Measurements from ENCODE around the gene EIF2D.
"Not testable (repeated sequence)": the region's sequence is repeated elsewhere in the genome, so short reads cannot be mapped to it uniquely, and the experiment has no call there.

EIF2D gene

DNA sequence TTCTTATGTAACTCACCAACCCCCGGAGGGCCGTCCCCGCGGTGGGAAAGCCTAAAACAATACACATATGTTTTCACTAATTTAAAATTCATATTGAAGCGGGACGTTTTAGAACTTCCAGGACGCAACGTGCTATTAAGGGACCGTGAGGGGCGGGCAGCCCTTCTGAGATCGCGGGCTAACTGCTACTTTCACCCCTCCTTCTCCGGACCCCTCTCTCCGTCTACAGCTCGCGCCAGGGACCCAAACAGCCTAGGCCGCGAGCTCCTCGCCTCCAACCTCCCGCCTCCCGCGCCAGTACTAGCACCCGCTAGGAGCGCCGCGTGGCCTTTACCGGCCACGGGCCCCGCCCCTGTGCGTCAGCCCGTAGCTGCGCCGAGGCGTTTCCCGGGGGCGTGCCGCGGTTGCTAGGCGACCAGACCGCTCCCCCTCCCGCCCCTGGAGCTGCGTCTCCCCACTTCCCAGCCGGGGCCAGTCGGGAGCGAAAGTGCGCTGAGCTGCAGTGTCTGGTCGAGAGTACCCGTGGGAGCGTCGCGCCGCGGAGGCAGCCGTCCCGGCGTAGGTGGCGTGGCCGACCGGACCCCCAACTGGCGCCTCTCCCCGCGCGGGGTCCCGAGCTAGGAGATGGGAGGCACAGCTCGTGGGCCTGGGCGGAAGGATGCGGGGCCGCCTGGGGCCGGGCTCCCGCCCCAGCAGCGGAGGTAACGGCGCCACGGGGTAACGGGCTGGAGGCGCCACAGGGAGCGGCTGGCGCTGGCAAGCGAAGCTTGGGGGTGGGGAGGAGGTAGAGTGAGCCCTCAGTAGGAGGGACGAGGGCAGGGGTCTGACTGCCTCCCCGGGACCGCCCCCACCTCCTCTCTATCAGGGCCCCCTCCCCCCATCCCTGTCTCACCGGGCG lies 23.1 kb upstream of the EIF2D start, which contains the start of gene DYRK3:
DYRK3 (plus strand) TSS at position 457 of the 898 bp plus-strand sequence; CDS start at position 625, 168 bp downstream.
- DNase-seq, result peak; percentile 92 to 93

DNA sequence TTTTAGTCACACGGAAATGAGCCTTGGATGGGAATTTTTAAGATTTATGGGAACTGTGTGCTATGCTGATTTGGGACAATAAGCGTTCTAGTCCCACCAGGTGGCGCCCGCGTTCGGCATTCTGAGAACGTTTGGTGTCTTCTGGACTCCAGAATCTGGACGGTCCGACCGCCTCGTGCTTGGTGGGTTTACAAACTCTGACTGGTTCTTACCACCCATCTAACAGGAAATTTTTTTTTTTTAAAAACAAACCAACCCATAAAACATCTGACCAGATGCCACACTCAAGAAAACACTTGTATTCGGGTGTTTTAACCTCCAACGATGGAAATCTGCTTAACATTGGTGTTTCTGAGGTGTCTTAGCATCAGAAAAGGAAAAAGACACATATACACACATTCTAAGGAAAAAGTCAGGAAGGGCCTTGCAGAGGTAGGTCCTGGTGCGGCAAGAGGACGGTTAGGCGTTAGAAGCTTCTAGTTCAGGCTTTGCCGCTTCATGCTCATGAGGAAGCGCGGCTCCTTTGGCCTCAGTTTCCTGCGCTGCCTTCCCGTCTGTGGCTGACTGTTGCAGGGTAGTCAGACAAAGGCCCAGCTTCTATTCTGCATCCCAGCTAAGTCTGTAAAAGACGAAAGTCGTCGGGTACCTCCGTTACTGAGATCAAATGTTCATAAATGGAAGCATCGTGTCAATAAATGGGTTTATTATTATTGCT lies 22.3 kb upstream of the EIF2D start:
- peak; percentile 95 to 99 for DNase-seq

DNA sequence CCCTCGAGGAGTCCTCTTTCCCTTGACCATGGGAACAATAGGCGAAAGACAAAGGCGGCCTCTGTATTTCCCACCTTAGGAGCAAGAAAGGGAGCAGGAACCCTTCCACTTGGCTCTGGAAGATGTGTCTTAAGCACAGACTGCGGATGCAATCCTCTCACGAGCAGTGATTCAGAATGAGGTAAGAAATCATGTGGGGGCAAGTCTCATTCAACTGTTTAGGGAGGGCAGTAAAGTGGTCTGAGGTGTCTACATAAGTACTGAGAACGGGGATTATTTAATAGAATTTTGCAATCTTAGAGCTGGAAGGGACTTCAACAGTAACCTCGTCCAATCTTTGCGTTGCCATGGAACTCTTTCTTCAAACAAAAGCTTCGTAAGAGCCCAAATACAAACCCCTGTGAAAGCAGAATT lies 21.4 kb upstream of the EIF2D start:
- peak; percentile 48 to 81 for DNase-seq

DNA sequence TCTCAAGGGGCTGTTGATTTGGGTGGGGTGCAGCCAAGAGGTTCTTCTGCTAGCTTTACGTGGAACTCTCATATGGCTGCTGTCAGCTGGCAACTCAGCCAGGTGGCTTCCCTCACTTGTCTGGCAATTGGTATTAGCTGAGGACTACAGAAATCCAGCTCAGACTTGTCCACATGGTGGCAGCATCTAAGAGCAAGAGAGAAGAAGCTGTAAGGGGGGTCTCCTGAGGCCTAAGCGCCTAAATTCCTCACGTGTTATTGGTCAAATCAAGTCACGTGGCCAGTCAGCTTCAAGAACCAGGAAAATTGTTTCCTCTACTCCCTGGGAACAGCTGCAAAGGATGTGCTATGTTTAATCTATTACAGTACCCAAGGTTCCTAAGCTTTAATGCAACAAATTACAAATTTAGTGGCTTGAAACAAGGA lies 18.8 kb upstream of the EIF2D start:
- DNase-seq, result peak; percentile 47 to 50

DNA sequence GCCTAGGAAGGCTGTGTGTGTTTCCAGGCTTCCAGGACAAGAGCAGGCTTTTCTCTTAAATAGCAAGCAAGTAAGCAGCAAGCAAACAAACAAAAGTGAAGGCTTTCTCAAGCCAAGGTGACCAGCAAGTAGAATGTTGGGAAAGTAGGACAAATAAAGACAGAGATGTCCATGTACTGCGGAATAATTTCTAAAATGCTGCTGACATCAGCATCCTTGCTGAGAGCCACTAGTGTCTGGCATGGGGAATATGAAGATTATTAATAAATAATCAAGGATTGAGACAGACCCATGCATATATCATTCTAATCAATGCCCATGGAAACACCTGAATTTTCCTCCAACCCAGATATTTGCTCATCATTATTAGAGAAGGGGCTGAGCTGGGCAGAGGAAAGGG lies 16.7 kb upstream of the EIF2D start:
- DNase-seq, result no peak

DNA sequence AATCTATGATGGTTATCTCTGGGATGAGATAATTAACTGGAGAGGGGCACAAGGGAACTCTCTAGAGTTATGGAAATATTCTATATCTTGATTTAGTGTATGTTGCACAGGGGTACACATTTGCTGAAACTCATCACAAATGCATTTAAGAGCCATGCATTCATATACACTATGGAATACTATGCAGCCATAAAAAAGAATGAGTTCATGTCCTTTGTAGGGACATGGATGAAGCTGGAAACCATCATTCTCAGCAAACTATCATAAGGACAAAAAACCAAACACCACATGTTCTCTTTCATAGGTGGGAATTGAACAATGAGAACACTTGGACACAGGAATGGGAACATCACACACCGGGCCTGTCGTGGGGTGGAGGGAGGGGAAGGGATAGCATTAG lies 14.1 kb upstream of the EIF2D start:
- DNase-seq, result not testable (repeated sequence)

DNA sequence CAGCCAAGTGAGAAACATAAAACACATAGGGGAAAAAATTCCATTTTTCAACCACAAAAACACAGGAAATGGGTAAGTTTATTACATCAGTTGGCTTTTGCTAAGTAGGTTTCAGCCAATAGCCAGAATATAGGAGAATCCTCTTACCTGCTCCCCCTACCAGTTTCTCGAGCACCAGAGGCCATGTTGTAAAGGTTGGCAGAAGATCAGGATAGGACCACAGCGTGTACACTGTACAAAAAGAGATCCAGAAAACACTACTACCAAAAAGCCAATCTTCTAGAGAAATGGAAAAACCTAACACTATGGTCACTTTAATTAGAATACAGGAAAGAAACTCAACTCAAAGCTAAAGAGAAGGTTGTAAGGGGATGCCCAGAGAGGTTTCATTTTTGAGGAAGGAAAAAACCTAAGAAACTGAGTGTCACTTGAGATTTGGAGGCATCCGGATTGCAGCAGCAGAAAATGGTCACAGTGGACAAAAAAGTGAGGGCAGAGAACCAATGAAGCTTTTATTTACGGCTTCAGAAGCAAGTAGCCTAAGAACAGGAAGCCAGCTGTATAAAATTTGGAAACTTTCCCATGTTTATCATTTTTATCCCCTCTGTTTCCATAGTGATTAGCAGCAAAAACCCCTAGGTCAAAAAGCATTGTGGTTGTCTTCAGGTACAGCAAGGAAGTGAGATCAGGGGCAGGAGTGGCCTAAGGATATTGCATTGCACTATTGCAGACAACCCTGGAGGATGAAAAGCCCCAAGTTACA lies 2.9 kb downstream of the EIF2D start:
- DNase-seq, result no peak

DNA sequence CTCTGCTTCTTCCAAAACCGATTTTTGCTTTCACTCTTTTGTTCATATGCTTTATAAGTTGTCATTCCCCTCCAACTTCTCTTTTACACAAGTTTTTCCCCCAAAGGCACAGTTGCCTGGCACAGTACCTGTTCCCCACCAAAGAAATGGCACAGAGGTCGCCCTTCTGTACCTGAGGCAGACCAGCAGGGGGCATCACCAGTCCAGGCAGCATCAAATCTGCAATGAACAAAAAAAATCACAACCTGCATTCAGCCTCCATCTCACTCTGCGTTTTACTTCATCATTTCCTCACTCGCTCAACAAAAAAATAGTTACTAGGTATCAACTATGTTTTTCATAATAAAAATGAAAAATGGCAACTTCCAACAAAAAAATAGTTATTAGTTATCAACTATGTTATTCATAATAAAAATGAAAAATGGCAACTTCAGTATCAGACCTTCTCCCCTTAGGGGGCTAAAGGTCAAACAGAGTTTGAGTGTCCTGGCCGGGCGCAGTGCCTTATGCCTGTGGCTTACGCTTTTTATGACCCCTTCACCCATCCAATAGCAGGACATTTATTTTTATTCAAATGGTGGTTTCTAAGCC lies 4.1 kb downstream of the EIF2D start:
- DNase-seq, result peak in 1 of 2 donors; percentile 39

DNA sequence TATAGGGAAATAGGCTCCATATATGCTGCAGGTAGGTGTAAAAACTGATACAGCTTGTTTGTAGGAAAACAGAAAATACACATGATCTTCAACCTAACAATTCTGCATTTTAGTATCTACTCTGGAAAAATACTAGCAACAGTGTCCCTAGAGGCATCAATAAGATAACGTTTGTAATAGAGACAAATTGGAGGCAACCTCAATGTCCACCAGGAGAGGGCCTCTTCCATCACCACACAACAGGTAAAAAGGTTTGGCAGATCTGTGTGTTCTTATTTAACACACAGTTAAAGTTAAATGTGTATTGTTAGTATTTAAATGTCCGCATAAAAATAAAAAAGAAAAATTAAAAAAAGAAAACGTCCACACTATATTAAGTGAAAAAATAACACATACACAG lies 5.4 kb downstream of the EIF2D start:
- no peak for DNase-seq

DNA sequence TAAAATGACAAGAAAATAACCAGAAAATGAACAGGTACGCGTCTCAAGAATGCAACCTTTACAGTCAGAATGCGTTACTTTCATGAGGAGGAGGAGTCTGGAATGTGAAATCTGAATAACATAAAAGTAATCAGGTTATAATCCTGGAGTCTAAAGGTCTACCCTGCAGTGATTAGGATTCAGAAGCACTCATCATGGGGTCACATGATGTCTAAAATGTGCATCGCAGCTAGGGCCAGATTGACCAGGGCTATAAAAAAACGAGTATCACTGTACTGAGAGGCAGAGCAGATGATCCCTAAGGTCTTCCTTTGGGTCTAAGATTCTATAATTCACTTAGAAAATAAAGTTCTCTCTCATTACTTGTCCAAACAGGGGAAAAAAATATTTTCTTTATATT lies 7.4 kb downstream of the EIF2D start:
- no peak for DNase-seq

DNA sequence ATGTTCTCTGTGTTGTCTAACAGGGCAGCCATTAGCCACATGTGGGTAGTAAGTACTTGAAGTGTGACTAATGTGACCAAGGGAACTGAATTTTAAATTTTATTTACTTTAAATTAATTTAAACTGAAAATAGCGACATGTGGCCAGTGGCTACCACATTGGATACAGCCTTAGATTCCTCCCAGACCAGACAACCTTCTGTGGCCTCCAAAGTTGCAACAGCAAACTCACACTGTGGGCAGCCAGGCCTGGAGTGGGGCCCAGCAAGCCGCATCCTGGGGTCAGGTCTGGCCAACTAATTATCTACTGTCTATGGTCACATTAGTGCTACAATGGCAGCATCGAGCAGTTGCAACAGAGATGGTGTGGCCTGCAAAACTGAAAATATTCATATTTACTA lies 11.7 kb downstream of the EIF2D start:
- no peak for DNase-seq

DNA sequence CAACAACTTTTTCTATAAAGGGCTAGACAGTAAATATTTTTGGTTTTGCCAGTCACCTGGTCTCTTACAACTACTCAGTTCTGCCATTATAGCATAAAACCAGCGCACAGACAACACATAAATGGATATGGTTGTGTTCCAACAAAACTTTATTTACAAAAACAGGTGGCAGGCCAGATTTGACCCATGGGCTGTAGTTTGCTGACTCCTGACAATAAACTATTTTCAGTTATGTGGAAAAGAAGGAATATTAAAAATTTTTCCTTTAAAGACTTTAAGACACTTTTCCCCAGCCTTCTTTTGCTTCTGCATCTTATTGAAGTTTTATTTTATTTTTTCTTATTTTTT lies 16.0 kb downstream of the EIF2D start:
- DNase-seq, result no peak

DNA sequence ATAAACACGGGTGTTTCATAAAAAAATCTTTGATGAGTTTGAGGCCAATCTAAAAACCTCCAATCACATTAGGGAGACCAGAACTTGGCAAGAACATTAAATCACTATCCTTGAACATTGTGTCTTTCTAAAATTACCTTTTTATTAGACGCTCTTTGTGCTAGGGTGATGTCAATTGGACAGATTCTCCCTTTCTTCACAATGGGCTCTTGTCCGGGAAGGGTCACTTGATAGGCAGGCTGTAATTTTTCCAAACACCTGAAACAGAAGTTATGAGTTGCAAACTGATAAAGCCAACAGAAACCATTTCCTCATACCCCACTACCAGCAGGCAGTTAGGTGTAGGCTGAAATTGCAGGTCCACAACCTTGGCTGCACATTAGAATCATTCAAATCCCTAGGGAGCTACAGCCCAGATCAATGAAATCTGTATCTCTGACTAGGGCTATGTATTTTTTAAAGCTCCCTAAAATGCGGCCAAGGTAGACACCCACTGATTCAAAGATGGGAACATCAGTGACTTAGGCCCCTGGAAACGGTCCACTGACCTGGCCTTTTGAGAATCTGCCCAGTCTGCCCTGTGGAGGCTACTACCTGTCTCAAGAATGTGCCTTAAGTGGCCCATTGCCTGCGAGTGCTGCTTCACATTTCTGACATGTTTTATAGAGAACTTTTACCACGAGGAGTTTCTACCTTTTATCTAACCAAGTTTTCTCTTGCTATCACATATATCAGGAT lies 16.5 kb downstream of the EIF2D start:
- no peak for DNase-seq

DNA sequence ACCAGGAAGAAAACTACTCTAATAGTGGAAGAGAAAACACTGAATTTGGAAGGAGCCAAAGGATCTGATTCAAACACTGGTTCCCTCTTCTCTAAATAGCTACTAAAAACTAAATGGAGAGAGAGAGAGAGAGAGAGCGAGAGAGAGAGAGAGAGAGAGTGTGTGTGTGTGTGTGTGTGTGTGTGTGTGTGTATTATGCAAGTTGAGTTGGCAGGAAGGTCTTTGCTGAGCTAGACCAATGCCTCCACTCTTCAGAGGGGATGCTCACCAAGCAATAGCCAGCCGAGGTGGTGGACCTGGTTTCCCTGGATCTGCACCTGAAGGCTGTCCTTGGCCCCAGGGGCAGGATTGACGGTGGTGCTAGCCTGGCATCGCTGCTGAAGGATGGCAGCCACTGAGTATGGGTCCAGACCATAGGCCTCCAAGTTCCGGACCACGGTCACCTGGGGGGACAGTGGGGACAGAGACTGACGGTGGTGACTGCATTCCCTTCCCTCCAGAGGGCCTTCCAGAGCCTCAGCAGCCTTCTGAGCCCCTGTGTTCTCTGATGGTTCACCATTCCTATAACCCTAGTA lies 18.8 kb downstream of the EIF2D start:
- DNase-seq, result no peak

DNA sequence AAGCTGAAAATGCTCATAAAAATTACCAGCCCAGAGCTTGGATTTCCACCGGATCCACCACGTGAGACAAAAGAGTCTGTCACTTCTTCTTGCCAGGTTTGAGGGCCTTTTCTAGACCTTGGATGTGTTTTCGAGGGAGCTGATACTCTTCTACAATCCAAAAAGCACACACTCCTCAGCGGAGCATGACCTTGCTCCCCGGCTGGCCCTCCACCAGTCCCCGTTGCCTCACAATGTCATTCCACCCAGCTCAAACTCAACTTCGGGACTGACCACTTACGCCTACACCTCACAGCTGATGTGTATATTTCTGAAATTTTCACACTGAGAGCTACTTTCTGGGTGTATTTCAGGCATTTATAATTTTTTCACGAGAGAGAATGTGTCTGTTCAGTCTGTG lies 20.6 kb downstream of the EIF2D start:
- DNase-seq, result no peak

DNA sequence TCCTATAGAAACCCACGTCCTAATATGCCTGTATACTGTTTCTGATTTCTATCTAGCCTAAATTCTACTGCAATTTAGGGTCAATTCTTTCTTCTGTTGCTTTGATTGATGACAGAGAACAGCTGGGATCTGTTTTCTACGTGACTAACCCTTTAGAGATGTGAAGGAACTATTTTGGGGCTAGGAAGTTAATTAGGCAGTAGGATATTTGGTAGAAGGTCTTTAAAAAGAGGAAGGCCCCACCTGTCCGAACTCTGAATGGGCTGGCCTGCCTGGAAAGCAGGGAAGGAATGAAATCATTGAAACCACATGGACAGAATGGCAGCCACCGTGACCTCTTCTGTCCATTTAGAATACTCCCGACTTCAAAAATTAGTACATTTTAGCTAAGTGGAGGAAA lies 21.0 kb downstream of the EIF2D start:
- DNase-seq, result no peak

DNA sequence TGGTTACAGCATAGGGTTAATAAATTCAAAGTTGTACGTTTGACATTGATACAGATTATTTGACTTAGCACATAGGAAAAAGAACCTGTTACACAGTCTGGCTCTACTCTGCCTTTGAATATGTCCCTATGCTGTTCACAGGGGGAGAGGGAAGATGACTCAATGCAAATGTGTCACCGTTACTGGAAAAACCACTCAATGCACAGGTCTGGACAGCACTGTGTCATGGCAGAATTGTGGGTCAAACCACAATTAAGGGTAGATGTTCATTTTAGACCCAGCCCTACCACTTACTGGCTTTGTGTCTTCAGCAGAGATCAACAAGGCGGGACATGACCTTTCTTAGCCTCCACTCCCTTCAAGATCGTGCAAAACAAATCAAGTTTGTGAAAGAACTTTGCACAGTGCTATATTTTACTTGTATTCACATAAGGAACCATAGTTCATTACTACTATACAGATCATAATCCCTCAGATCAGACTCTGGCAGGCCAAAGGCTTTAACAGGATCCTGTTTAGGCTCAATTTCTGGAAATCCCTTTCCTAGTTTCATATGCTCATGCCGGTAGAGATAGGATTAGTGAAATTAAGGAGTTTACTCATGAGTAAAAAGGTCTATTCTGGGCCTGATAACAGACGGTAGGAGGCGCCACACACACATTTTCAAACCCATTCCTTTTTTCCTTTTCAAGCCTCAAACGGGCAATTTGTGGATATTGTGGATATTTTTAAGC lies 22.1 kb downstream of the EIF2D start:
- no peak for DNase-seq

DNA sequence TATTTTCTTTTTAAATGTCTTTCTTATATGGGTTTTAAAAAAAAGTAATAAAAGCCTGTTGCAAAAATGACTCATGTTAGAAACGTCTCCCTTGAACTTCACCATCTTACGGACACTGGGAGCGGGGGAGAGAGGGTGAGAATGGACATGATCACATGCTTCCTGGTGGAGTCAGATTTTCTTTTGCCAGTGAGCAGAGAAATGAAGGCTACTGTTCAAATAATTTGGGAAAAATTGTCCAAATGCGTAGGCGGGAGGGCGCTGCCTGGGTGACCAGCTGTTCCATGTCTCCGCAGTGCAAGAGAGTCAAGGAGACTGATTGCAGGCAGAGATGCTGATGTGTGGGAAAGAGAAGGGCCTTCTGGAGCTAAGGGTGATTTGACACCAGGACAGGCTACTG lies 23.1 kb downstream of the EIF2D start:
- DNase-seq, result no peak

DNA sequence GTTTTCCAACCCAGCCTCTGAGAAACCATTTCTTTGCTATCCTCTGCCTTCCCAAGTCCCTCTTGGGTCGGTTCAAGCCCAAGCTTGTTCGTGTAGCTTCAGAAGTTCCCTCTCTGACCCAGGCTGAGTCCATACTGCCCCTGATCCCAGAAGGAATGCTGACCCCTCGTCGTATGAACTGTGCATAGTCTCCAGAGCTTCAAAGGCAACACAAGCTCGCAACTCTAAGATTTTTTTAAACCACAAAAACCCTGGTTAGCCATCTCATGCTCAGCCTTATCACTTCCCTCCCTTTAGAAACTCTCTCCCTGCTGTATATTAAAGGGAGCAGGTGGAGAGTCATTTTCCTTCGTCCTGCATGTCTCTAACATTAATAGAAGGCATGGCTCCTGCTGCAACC lies 23.8 kb downstream of the EIF2D start:
- no peak for DNase-seq

DNA sequence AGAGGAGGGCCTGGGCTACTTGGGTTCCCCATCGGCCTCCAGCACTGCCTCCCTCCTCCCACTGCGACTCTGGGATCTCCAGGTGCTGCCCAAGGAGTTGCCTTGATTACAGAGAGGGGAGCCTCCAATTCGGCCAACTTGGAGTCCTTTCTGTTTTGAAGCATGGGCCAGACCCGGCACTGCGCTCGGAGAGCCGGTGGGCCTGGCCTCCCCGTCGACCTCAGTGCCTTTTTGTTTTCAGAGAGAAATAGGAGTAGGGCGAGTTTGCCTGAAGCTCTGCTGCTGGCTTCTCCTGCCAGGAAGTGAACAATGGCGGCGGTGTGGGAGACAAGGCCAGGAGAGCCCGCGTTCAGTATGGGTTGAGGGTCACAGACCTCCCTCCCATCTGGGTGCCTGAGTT lies 24.4 kb downstream of the EIF2D start:
- DNase-seq, result no peak
